HG02938 (cell line): ENCODE results near the gene ITPKB.
"Not testable (repeated sequence)": the region's sequence is repeated elsewhere in the genome, so short reads cannot be mapped to it uniquely, and the experiment has no call there.

ENCODE experiments used
- ATAC-seq: cut with Tn5 transposase; IDR thresholded peaks from one replicate; pipeline ENCODE4 v1.9.1; 2021; ENCODE audit warnings: mild to moderate bottlenecking, moderate library complexity; ENCODE audit not compliant: unreplicated experiment

Gene ITPKB

GRCh38 chr1:226606311-226607267 is 132.5 kb downstream of the ITPKB start:
- no peak for ATAC-seq

GRCh38 chr1:226605318-226605950 is 133.6 kb downstream of the ITPKB start:
- ATAC-seq = no peak

GRCh38 chr1:226604560-226605317 is 134.3 kb downstream of the ITPKB start:
- no peak for ATAC-seq

GRCh38 chr1:226603858-226604559 is 135.1 kb downstream of the ITPKB start:
- ATAC-seq = no peak

GRCh38 chr1:226603022-226603857 is 135.8 kb downstream of the ITPKB start:
- ATAC-seq = no peak

- no peak for ATAC-seq
Observed at GRCh38 chr1:226602186-226603021, 136.7 kb downstream of the ITPKB start.

- ATAC-seq = no peak
Observed at GRCh38 chr1:226601456-226601855, 137.6 kb downstream of the ITPKB start.

- no peak for ATAC-seq
Observed at GRCh38 chr1:226600254-226600653, 138.8 kb downstream of the ITPKB start.

- ATAC-seq = no peak
Observed at GRCh38 chr1:226599636-226600238, 139.3 kb downstream of the ITPKB start.

- not testable (repeated sequence) for ATAC-seq
Observed at GRCh38 chr1:226598955-226599354, 140.1 kb downstream of the ITPKB start.

- no peak for ATAC-seq
Observed at GRCh38 chr1:226598455-226598849, 140.6 kb downstream of the ITPKB start.

GRCh38 chr1:226597616-226598454 is 141.2 kb downstream of the ITPKB start:
- ATAC-seq = no peak

GRCh38 chr1:226596531-226597165 is 142.4 kb downstream of the ITPKB start:
- ATAC-seq = no peak

- no peak for ATAC-seq
Observed at GRCh38 chr1:226593541-226593940, 145.5 kb downstream of the ITPKB start.

- ATAC-seq = no peak
Observed at GRCh38 chr1:226590614-226591013, 148.5 kb downstream of the ITPKB start.

- no peak for ATAC-seq
Observed at GRCh38 chr1:226589008-226589733, 149.9 kb downstream of the ITPKB start.

GRCh38 chr1:226588484-226588883 is 150.6 kb downstream of the ITPKB start:
- no peak for ATAC-seq
